Testis (tissue), 3 donors: ENCODE data around the gene RASD1. TPM values are rescaled to one million over a fixed set of nuclear protein-coding genes. Genes with fewer than 3 reads are reported as not detected.
"Not testable (repeated sequence)": the region's sequence is repeated elsewhere in the genome, so short reads cannot be mapped to it uniquely, and the experiment has no call there.

ENCODE experiments used
- DNase-seq: peaks from one replicate; pipeline ENCODE4 v3.0.0-alpha.2; 2019
- H3K27ac ChIP-seq, 2 donors: fragments of 200-600 bp; sonication (generic); one replicate each; pipeline ENCODE4 v1.5.1; 2019
- H3K27me3 ChIP-seq: fragments of 200-600 bp; sonication (generic); one replicate; pipeline ENCODE4 v1.5.1; 2019
- H3K36me3 ChIP-seq: fragments of 200-600 bp; sonication (generic); one replicate; pipeline ENCODE4 v1.5.1; 2017; ENCODE audit warnings: low read depth; ENCODE audit errors: missing control alignments
- H3K4me1 ChIP-seq: fragments of 200-600 bp; sonication (generic); one replicate; pipeline ENCODE4 v1.5.1; 2019
- H3K4me3 ChIP-seq, 2 donors: fragments of 200-600 bp; sonication (generic); one replicate each; pipeline ENCODE4 v1.5.1; 2017 to 2019
- H3K9me3 ChIP-seq: fragments of 200-600 bp; sonication (generic); one replicate; pipeline ENCODE4 v1.5.1; 2017
- CTCF ChIP-seq, 3 experiments: fragments of 450-650 bp in 2 of 3; fragments of 200-600 bp in 1 of 3; sonication (generic) in 1 of 3; IDR thresholded peaks; one replicate each; pipeline ENCODE4 v1.5.1; 2016 to 2019; ENCODE audit warnings: antibody characterized with exemption in 3 of 3, mild to moderate bottlenecking in 2 of 3, moderate library complexity in 1 of 3
- POLR2A ChIP-seq: fragments of 450-650 bp; IDR thresholded peaks from one replicate; pipeline ENCODE4 v1.6.1; 2017; ENCODE audit warnings: antibody characterized with exemption, mild to moderate bottlenecking, moderate library complexity
- WGBS, 2 donors: methylation state at CpG; one replicate each; pipeline ENCODE4 v1.1.5; 2018; 5-methylcytosine and 5-hydroxymethylcytosine counted together
- intact Hi-C: fragments of 100-400 bp; cut with DNase I; formaldehyde crosslinking; loops from one replicate; pipeline ENCODE4 v1.15.1; 2023; ENCODE audit warnings: low total_unique reads
- polyA plus RNA-seq: library from polyadenylated mRNA; stranded (reverse); fragments of 350-450 nt; fragmentation: Illumina TruSeq; extraction: RNeasy Lipid Tissue Mini Kit (QIAGEN cat#74804); gene quantifications from one replicate; pipeline ENCODE4 v1.2.3, GENCODE V29; 2014; ENCODE audit warnings: low read depth, low replicate concordance; ENCODE audit not compliant: insufficient read depth
- total RNA-seq, 2 donors: library from RNA; depleted of rRNA; stranded (reverse); fragments of >200 nt; gene quantifications; one replicate each; pipeline ENCODE4 v1.2.3, GENCODE V29; 2016

RASD1 gene
- total and polyA plus RNA-seq, 3 donors from 2014 or later: 50.1 to 129 (median 99.7) TPM

GRCh38 chr17:17462048-17462824, 34.0 kb downstream of the RASD1 start:
- H3K9me3 ChIP-seq: no peaks in the 10 kb centered on the region
- no peak overlapping the region for H3K27ac ChIP-seq
- H3K27me3 ChIP-seq: no peaks in the 10 kb centered on the region
- WGBS, 2 donors: 70 to 83% methylated on average over 6 to 15 of the region's 15 CpGs
- no peak for TF ChIP-seq CTCF (IDR thresholded peaks at IDR 0.05)
- TF ChIP-seq POLR2A: no peak
- no peaks in the 10 kb centered on the region for H3K36me3 ChIP-seq
- intact Hi-C loops: no loop called here
- no peak overlapping the region for H3K4me3 ChIP-seq
- H3K4me1 ChIP-seq: no peaks in the 10 kb centered on the region
- DNase-seq: no peak

- intact Hi-C loops: no loop called here
- no peak overlapping the region for H3K27ac ChIP-seq
- WGBS, 2 donors: 82 to 83% methylated on average over 4 of the region's 4 CpGs
- DNase-seq: no peak
- no peak for TF ChIP-seq CTCF (IDR thresholded peaks at IDR 0.05)
- TF ChIP-seq POLR2A: no peak
- H3K27me3 ChIP-seq: no peaks in the 10 kb centered on the region
- no peaks in the 10 kb centered on the region for H3K4me1 ChIP-seq
- no peaks in the 10 kb centered on the region for H3K9me3 ChIP-seq
- no peak overlapping the region for H3K4me3 ChIP-seq
- no peaks in the 10 kb centered on the region for H3K36me3 ChIP-seq
These were observed 36.2 kb downstream of the RASD1 start for GRCh38 chr17:17460038-17460437.

GRCh38 chr17:17457680-17458079, 38.5 kb downstream of the RASD1 start:
- no peak overlapping the region for H3K4me3 ChIP-seq
- no peaks in the 10 kb centered on the region for H3K9me3 ChIP-seq
- H3K27ac ChIP-seq: no peak overlapping the region
- 96 to 97% methylated on average over 2 of the region's 2 CpGs for WGBS, 2 donors
- H3K4me1 ChIP-seq: no peaks in the 10 kb centered on the region
- intact Hi-C loops: no loop called here
- H3K27me3 ChIP-seq: no peaks in the 10 kb centered on the region
- H3K36me3 ChIP-seq: no peaks in the 10 kb centered on the region
- TF ChIP-seq CTCF (IDR thresholded peaks at IDR 0.05) (no peak), POLR2A (no peak)
- DNase-seq: no peak

GRCh38 chr17:17456251-17456650, 39.9 kb downstream of the RASD1 start:
- no peak overlapping the region for H3K27ac ChIP-seq
- TF ChIP-seq CTCF (IDR thresholded peaks at IDR 0.05): no peak
- H3K4me3 ChIP-seq: no peak overlapping the region
- WGBS, 2 donors: 87 to 94% methylated on average over 19 of the region's 19 CpGs
- no peaks in the 10 kb centered on the region for H3K36me3 ChIP-seq
- no peaks in the 10 kb centered on the region for H3K9me3 ChIP-seq
- no peaks in the 10 kb centered on the region for H3K4me1 ChIP-seq
- no peak for DNase-seq
- intact Hi-C loops: no loop called here
- H3K27me3 ChIP-seq: no peaks in the 10 kb centered on the region

- Histone ChIP-seq H3K27ac (no peak overlapping the region), H3K9me3 (no peaks in the 10 kb centered on the region), H3K36me3 (no peaks in the 10 kb centered on the region), H3K4me3 (no peak overlapping the region), H3K4me1 (no peaks in the 10 kb centered on the region), H3K27me3 (no peaks in the 10 kb centered on the region)
- TF ChIP-seq CTCF (IDR thresholded peaks at IDR 0.05) (no peak), POLR2A (no peak)
- no peak for DNase-seq
- intact Hi-C loops: no loop called here
- WGBS, 2 donors: 82 to 87% methylated on average over 4 of the region's 4 CpGs
These were observed 41.0 kb downstream of the RASD1 start for GRCh38 chr17:17455173-17455572.

- DNase-seq, H3K9me3 ChIP-seq, H3K27me3 ChIP-seq, H3K4me3 ChIP-seq, intact Hi-C loops, H3K4me1 ChIP-seq, H3K27ac ChIP-seq, H3K36me3 ChIP-seq: not testable (repeated sequence)
- WGBS, 2 donors: 81% methylated on average over 1 of the region's 1 CpG; no CpG with 5 or more reads in 1 of the 2 donors
These were observed 41.5 kb downstream of the RASD1 start for GRCh38 chr17:17454700-17455099.
